GM23338 (cell line): ENCODE measurements around the gene RSPO3. TPM values are rescaled to one million over a fixed set of nuclear protein-coding genes. Genes with fewer than 3 reads are reported as not detected.

ENCODE experiments used
- ATAC-seq: fragments of 200-7000 bp; cut with Tn5 transposase; 3 replicates; pipeline ENCODE4 v1.9.1; 2020
- DNase-seq: peaks from one replicate; pipeline ENCODE4 v3.0.0-alpha.2; 2015; ENCODE audit warnings: low spot score
- H2AFZ ChIP-seq: fragments of 200-600 bp; sonication (generic); 2 replicates; pipeline ENCODE4 v1.8.0; 2016; ENCODE audit warnings: antibody characterized with exemption, mild to moderate bottlenecking, moderate library complexity
- H3F3A ChIP-seq: fragments of 200-600 bp; sonication (generic); replicated peaks from 2 replicates; pipeline ENCODE4 v1.8.0; 2017; ENCODE audit warnings: antibody characterized with exemption, mixed run types, low read depth
- H3K27ac ChIP-seq: fragments of 200-600 bp; sonication (generic); 2 replicates; pipeline ENCODE4 v1.6.1; 2016; ENCODE audit warnings: low read depth
- H3K27me3 ChIP-seq: fragments of 200-600 bp; sonication (generic); 2 replicates; pipeline ENCODE4 v1.8.0; 2016; ENCODE audit warnings: mild to moderate bottlenecking, mixed run types, moderate library complexity; ENCODE audit not compliant: insufficient read depth
- H3K36me3 ChIP-seq: fragments of 200-600 bp; sonication (generic); 2 replicates; pipeline ENCODE4 v1.8.0; 2016; ENCODE audit warnings: mild to moderate bottlenecking; ENCODE audit not compliant: insufficient read depth
- H3K4me1 ChIP-seq: fragments of 200-600 bp; sonication (generic); 2 replicates; pipeline ENCODE4 v1.8.0; 2016; ENCODE audit warnings: mild to moderate bottlenecking, moderate library complexity; ENCODE audit not compliant: insufficient read depth
- H3K4me2 ChIP-seq: fragments of 200-600 bp; sonication (generic); 2 replicates; pipeline ENCODE4 v1.7.1; 2017; ENCODE audit warnings: mixed run types
- H3K4me3 ChIP-seq: fragments of 200-600 bp; sonication (generic); 2 replicates; pipeline ENCODE4 v1.6.1; 2016; ENCODE audit warnings: mixed run types
- H3K79me2 ChIP-seq: fragments of 200-600 bp; sonication (generic); replicated peaks from 2 replicates; pipeline ENCODE4 v1.8.0; 2017; ENCODE audit warnings: mild to moderate bottlenecking; ENCODE audit not compliant: insufficient read depth
- H3K9me2 ChIP-seq: fragments of 200-600 bp; sonication (generic); 2 replicates; pipeline ENCODE4 v1.8.0; 2017; ENCODE audit not compliant: insufficient read depth
- H4K20me1 ChIP-seq: fragments of 200-600 bp; sonication (generic); replicated peaks from 2 replicates; pipeline ENCODE4 v1.8.0; 2017; ENCODE audit warnings: mild to moderate bottlenecking; ENCODE audit not compliant: insufficient read depth
- H3K27ac Mint-ChIP-seq: 2 replicates; pipeline ENCODE4 v1.8.0; 2020; ENCODE audit warnings: inconsistent platforms, mild to moderate bottlenecking, moderate library complexity, mixed read lengths
- H3K27me3 Mint-ChIP-seq: 3 replicates; pipeline ENCODE4 v1.8.0; 2022; ENCODE audit warnings: low read depth, mild to moderate bottlenecking, moderate library complexity, mixed read lengths, inconsistent platforms; ENCODE audit not compliant: insufficient read depth, poor library complexity
- H3K36me3 Mint-ChIP-seq: 3 replicates; pipeline ENCODE4 v1.8.0; 2021; ENCODE audit warnings: low read depth, mild to moderate bottlenecking, inconsistent platforms, moderate library complexity, mixed read lengths
- H3K4me1 Mint-ChIP-seq: 3 replicates; pipeline ENCODE4 v1.8.0; 2020; ENCODE audit warnings: mild to moderate bottlenecking, inconsistent platforms, mixed read lengths
- H3K4me3 Mint-ChIP-seq: 3 replicates; pipeline ENCODE4 v1.8.0; 2021; ENCODE audit warnings: moderate library complexity, mild to moderate bottlenecking, inconsistent platforms, mixed read lengths
- H3K9me3 Mint-ChIP-seq: 3 replicates; pipeline ENCODE4 v1.8.0; 2020; ENCODE audit warnings: moderate library complexity, mild to moderate bottlenecking, inconsistent platforms, mixed read lengths
- CREB1 ChIP-seq: fragments of 250-450 bp; sonication (Bioruptor Pico); IDR thresholded peaks from 2 replicates; pipeline ENCODE4 v1.5.0; 2020; ENCODE audit warnings: low read depth, mild to moderate bottlenecking, moderate library complexity
- EZH2 ChIP-seq: fragments of 200-600 bp; sonication (generic); IDR thresholded peaks from one replicate; pipeline ENCODE4 v1.8.0; 2017; ENCODE audit warnings: antibody characterized with exemption, mild to moderate bottlenecking, low read depth; ENCODE audit not compliant: unreplicated experiment
- EZH2phosphoT487 ChIP-seq: fragments of 200-600 bp; sonication (generic); IDR thresholded peaks from one replicate; pipeline ENCODE4 v1.8.1; 2018; ENCODE audit warnings: antibody characterized with exemption; ENCODE audit not compliant: unreplicated experiment
- JUNB ChIP-seq: IDR thresholded peaks from one replicate; pipeline ENCODE4 v1.6.1; 2016; ENCODE audit warnings: antibody characterized with exemption; ENCODE audit not compliant: unreplicated experiment
- NANOG ChIP-seq: IDR thresholded peaks from 2 replicates; pipeline ENCODE4 v1.6.1; 2016; ENCODE audit warnings: antibody characterized with exemption, borderline replicate concordance
- POLR2AphosphoS5 ChIP-seq: IDR thresholded peaks from 2 replicates; pipeline ENCODE4 v1.6.1; 2016; ENCODE audit warnings: antibody characterized with exemption, low read depth
- REST ChIP-seq: IDR thresholded peaks from one replicate; pipeline ENCODE4 v1.6.1; 2018; ENCODE audit warnings: antibody characterized with exemption; ENCODE audit not compliant: unreplicated experiment
- ZNF114 ChIP-seq: fragments of 250-450 bp; sonication (Bioruptor Pico); IDR thresholded peaks from 2 replicates; pipeline ENCODE4 v1.5.0; 2020; ENCODE audit warnings: mild to moderate bottlenecking, moderate library complexity
- ZNF331 ChIP-seq: fragments of 250-450 bp; sonication (Bioruptor Pico); IDR thresholded peaks from 2 replicates; pipeline ENCODE4 v1.5.0; 2020; ENCODE audit warnings: low read depth, mild to moderate bottlenecking, moderate library complexity
- polyA plus RNA-seq: library from polyadenylated mRNA; unstranded; fragments of >200 nt; fragmentation: Nextera tagmentation; extraction: Ambion mirVana; gene quantifications from 2 replicates; pipeline ENCODE4 v1.2.1, GENCODE V29; 2016
- total RNA-seq: library from RNA; depleted of rRNA; stranded (reverse); fragments of >200 nt; shearing (Covaris generic); gene quantifications from 2 replicates; pipeline ENCODE4 v1.2.3, GENCODE V29; 2014
- TF ChIP-seq, protein P1 (sequence below): fragments of 250-450 bp; sonication (Bioruptor Pico); IDR thresholded peaks from 2 replicates; pipeline ENCODE4 v1.5.0; 2020; ENCODE audit warnings: mild to moderate bottlenecking, moderate library complexity
- TF ChIP-seq, protein P2 (sequence below): IDR thresholded peaks from 2 replicates; pipeline ENCODE4 v1.6.1; 2016; ENCODE audit warnings: antibody characterized with exemption
- TF ChIP-seq, protein P3 (sequence below), 2 experiments: fragments of 200-600 bp in 1 of 2; sonication (generic) in 1 of 2; conservative IDR thresholded peaks; 2 replicates each; pipeline versions ENCODE4 v1.5.1 to v1.6.1; 2016 to 2017; ENCODE audit warnings: antibody characterized with exemption in 2 of 2, low read depth in 2 of 2, mild to moderate bottlenecking in 2 of 2, moderate library complexity in 1 of 2

RSPO3 gene
- total and polyA plus RNA-seq, 2 experiments from 2014 or later = not detected

GRCh38 chr6:127204281-127204680 is 85.8 kb downstream of the RSPO3 start (continued):
- TF ChIP-seq, protein P1, sequence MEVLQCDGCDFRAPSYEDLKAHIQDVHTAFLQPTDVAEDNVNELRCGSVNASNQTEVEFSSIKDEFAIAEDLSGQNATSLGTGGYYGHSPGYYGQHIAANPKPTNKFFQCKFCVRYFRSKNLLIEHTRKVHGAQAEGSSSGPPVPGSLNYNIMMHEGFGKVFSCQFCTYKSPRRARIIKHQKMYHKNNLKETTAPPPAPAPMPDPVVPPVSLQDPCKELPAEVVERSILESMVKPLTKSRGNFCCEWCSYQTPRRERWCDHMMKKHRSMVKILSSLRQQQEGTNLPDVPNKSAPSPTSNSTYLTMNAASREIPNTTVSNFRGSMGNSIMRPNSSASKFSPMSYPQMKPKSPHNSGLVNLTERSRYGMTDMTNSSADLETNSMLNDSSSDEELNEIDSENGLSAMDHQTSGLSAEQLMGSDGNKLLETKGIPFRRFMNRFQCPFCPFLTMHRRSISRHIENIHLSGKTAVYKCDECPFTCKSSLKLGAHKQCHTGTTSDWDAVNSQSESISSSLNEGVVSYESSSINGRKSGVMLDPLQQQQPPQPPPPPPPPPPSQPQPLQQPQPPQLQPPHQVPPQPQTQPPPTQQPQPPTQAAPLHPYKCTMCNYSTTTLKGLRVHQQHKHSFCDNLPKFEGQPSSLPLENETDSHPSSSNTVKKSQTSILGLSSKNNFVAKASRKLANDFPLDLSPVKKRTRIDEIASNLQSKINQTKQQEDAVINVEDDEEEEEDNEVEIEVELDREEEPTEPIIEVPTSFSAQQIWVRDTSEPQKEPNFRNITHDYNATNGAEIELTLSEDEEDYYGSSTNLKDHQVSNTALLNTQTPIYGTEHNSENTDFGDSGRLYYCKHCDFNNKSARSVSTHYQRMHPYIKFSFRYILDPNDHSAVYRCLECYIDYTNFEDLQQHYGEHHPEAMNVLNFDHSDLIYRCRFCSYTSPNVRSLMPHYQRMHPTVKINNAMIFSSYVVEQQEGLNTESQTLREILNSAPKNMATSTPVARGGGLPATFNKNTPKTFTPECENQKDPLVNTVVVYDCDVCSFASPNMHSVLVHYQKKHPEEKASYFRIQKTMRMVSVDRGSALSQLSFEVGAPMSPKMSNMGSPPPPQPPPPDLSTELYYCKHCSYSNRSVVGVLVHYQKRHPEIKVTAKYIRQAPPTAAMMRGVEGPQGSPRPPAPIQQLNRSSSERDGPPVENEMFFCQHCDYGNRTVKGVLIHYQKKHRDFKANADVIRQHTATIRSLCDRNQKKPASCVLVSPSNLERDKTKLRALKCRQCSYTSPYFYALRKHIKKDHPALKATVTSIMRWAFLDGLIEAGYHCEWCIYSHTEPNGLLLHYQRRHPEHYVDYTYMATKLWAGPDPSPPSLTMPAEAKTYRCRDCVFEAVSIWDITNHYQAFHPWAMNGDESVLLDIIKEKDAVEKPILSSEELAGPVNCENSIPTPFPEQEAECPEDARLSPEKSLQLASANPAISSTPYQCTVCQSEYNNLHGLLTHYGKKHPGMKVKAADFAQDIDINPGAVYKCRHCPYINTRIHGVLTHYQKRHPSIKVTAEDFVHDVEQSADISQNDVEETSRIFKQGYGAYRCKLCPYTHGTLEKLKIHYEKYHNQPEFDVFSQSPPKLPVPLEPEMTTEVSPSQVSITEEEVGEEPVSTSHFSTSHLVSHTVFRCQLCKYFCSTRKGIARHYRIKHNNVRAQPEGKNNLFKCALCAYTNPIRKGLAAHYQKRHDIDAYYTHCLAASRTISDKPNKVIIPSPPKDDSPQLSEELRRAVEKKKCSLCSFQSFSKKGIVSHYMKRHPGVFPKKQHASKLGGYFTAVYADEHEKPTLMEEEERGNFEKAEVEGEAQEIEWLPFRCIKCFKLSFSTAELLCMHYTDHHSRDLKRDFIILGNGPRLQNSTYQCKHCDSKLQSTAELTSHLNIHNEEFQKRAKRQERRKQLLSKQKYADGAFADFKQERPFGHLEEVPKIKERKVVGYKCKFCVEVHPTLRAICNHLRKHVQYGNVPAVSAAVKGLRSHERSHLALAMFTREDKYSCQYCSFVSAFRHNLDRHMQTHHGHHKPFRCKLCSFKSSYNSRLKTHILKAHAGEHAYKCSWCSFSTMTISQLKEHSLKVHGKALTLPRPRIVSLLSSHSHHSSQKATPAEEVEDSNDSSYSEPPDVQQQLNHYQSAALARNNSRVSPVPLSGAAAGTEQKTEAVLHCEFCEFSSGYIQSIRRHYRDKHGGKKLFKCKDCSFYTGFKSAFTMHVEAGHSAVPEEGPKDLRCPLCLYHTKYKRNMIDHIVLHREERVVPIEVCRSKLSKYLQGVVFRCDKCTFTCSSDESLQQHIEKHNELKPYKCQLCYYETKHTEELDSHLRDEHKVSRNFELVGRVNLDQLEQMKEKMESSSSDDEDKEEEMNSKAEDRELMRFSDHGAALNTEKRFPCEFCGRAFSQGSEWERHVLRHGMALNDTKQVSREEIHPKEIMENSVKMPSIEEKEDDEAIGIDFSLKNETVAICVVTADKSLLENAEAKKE = no peak
- TF ChIP-seq POLR2AphosphoS5 (no peak), NANOG (no peak), JUNB (no peak), ZNF331 (no peak)
- TF ChIP-seq, protein P2, sequence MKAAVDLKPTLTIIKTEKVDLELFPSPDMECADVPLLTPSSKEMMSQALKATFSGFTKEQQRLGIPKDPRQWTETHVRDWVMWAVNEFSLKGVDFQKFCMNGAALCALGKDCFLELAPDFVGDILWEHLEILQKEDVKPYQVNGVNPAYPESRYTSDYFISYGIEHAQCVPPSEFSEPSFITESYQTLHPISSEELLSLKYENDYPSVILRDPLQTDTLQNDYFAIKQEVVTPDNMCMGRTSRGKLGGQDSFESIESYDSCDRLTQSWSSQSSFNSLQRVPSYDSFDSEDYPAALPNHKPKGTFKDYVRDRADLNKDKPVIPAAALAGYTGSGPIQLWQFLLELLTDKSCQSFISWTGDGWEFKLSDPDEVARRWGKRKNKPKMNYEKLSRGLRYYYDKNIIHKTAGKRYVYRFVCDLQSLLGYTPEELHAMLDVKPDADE = no peak

DNA sequence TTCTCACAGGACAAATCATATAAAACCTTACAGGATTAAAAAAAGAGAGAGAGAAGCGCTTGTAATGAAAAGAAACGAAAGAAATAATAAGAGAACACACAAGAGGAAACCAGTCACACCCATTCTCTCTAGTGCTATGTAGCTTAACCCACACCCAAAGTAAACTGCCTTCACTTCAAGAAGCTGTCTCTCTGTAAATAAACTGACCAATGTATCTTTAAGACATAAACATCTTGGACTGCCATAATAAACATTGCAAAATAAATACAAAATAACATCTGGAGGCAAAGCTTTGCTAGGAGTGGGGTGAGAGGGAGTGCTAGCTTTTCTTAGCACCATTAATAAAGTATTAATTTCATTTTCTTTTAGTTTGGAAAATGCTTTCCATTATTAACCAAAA is 86.6 kb downstream of the RSPO3 start:
- no peaks in the 10 kb centered on the region for H3K27me3 Mint-ChIP-seq
- H3K9me3 Mint-ChIP-seq = no peaks in the 10 kb centered on the region
- H3F3A ChIP-seq = no peaks in the 10 kb centered on the region
- ATAC-seq (no peak), DNase-seq (no peak)
- H3K4me1 ChIP-seq = no peaks in the 10 kb centered on the region; the same call in none of the 2 replicates
- H3K4me2 ChIP-seq = no peak overlapping the region
- H3K79me2 ChIP-seq = no peaks in the 10 kb centered on the region
- H3K9me2 ChIP-seq = no peaks in the 10 kb centered on the region
- TF ChIP-seq JUNB (no peak), EZH2 (no peak), ZNF114 (CRISPR knock-in tag) (no peak), REST (no peak), CREB1 (CRISPR knock-in tag) (no peak), EZH2phosphoT487 (no peak)
- TF ChIP-seq, protein P3, sequence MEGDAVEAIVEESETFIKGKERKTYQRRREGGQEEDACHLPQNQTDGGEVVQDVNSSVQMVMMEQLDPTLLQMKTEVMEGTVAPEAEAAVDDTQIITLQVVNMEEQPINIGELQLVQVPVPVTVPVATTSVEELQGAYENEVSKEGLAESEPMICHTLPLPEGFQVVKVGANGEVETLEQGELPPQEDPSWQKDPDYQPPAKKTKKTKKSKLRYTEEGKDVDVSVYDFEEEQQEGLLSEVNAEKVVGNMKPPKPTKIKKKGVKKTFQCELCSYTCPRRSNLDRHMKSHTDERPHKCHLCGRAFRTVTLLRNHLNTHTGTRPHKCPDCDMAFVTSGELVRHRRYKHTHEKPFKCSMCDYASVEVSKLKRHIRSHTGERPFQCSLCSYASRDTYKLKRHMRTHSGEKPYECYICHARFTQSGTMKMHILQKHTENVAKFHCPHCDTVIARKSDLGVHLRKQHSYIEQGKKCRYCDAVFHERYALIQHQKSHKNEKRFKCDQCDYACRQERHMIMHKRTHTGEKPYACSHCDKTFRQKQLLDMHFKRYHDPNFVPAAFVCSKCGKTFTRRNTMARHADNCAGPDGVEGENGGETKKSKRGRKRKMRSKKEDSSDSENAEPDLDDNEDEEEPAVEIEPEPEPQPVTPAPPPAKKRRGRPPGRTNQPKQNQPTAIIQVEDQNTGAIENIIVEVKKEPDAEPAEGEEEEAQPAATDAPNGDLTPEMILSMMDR (conservative IDR thresholded peaks at IDR 0.05; ENCODE audit: low read depth in 2 of 2) = no peak
- no peaks in the 10 kb centered on the region for H3K36me3 Mint-ChIP-seq
- no peaks in the 10 kb centered on the region for H4K20me1 ChIP-seq
- 0 out of 2 replicates have a peak overlapping the region, but pooled peaks have one; percentile 11 for H2AFZ ChIP-seq
- H3K4me3 Mint-ChIP-seq = no peak overlapping the region
- H3K27ac Mint-ChIP-seq = no peak overlapping the region
- H3K4me1 Mint-ChIP-seq = peaks cover 2% of the 10 kb centered on the region; the same call in 2 of the 3 replicates
- no peaks in the 10 kb centered on the region for H3K27me3 ChIP-seq
- H3K27ac ChIP-seq = peak overlapping the region; percentile 10; the same call in 1 of the 2 replicates
- H3K36me3 ChIP-seq = no peaks in the 10 kb centered on the region
- no peak overlapping the region for H3K4me3 ChIP-seq
